ENCODE measurements around the gene ZCCHC12.

Gene ZCCHC12

DNA sequence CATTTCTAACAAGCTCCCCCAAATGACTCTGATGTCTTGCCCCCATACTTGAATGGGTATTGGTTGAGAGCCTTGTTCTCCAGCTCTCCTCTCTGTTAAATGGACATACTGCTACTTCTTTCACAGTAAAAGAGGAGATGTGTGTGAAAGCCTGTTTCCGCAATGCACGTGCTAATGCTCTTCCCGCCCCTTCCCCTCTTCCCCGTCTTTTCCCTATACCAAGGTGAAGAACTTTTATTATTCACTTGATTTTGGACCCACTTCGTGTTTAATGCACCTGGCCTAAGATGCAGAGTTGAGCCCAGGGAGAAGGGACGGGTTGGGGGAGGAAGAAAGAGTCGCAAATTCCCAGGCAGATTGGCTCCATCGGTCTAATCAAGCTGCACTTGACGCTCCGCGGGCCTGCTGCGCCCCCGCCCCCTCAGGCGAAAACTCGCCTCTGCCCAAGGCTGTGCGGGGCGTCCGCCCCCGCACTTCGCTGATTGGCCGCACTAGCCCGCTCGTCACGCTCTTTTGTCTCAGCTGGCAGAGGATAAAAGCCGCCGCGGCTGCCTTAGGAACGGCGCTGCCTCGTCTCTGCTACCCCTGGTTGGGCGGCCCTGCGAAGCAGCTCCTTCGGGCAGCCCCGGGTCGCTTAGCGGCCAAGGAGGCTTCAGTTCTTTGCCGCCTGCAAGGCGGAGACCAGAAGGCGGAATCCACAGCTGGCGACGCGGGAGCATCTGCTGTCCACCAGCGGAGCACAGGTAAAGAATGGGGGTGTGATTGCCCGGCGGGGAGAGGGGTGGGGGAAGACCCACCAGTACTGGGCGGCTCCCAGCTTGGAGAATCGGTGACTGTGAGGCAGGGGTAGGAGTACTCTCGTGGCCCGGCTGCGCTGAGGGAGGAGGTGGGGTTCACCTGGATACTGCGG lies at the start of gene ZCCHC12:
Gene ZCCHC12 (plus strand): TSS at position 562 of the 910 bp plus-strand sequence. CDS start 1,421 bp downstream, outside the sequence.
- TF ChIP-seq, protein P1, sequence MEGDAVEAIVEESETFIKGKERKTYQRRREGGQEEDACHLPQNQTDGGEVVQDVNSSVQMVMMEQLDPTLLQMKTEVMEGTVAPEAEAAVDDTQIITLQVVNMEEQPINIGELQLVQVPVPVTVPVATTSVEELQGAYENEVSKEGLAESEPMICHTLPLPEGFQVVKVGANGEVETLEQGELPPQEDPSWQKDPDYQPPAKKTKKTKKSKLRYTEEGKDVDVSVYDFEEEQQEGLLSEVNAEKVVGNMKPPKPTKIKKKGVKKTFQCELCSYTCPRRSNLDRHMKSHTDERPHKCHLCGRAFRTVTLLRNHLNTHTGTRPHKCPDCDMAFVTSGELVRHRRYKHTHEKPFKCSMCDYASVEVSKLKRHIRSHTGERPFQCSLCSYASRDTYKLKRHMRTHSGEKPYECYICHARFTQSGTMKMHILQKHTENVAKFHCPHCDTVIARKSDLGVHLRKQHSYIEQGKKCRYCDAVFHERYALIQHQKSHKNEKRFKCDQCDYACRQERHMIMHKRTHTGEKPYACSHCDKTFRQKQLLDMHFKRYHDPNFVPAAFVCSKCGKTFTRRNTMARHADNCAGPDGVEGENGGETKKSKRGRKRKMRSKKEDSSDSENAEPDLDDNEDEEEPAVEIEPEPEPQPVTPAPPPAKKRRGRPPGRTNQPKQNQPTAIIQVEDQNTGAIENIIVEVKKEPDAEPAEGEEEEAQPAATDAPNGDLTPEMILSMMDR (conservative IDR thresholded peaks at IDR 0.05; ENCODE audit: low read depth, low read length): no peak
- no peak for DNase-seq (ENCODE audit: low read depth)
- H3K4me3 ChIP-seq (ENCODE audit: low read length): peak within 1 kb of the TSS; percentile 28

DNA sequence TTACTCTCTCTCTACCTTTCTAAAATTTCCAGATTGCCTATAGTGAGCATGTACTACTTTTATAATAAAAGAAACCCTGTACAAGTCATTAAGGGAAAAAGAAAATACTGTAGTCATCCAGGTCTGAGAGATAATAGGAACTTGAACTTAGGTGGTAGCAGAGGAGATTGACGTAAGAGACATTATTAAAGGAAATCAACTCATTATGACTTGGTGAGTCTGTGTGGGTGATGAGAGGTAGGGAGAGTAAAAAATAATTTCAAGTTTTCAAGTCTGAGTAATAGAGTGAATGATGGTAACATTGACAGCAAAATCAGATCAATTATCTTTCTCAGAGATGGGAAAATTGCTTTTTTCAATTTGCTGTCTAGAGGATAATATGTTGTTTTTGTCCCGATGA lies 44.0 kb upstream of the ZCCHC12 start:
- TF ChIP-seq, protein P1 (conservative IDR thresholded peaks at IDR 0.05; ENCODE audit: low read depth, low read length): no peak
- DNase-seq (ENCODE audit: low read depth): no peak
- H3K4me3 ChIP-seq (ENCODE audit: low read length): no peak overlapping the region

DNA sequence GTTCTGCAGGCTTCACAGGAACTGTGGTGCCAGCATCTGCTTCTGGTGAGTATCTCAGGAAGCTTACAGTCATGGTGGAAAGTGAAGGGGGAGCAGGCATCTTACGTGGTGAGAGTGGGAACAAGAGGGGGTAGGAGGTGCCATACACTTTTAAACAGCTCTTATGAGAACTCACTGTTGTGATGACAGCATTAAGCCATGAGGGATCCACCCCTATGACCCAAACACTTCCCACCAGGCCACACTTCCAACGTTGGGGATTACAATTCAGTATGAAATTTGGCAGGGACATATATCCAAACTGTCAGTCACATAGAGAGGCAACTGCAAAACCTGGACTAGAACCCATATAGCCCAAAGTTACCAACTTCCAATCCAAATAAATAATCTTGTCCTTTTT lies 43.1 kb upstream of the ZCCHC12 start:
- no peak for DNase-seq (ENCODE audit: low read depth)
- TF ChIP-seq, protein P1 (conservative IDR thresholded peaks at IDR 0.05; ENCODE audit: low read depth, low read length): no peak
- no peak overlapping the region for H3K4me3 ChIP-seq (ENCODE audit: low read length)

DNA sequence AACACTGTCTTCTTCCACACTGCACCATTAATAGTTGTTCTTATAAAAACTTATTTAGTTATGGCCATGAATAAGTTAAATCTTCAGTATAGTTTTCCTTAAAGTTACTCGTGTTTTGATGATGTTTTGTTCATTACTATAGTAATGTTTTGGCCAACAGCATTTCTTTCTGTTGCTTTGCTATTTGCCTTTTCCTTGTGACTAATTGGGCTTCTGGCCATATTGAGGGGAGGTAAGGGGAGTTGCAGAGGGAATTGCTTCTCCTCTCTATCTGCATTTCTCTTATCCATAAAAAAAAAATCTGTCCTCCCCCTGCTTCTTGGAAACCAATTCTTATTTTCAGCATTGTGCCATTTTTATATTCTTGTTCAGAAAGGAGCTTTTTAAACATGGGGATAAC lies 42.7 kb upstream of the ZCCHC12 start:
- H3K4me3 ChIP-seq (ENCODE audit: low read length): no peak overlapping the region
- TF ChIP-seq, protein P1 (conservative IDR thresholded peaks at IDR 0.05; ENCODE audit: low read depth, low read length): no peak
- no peak for DNase-seq (ENCODE audit: low read depth)

DNA sequence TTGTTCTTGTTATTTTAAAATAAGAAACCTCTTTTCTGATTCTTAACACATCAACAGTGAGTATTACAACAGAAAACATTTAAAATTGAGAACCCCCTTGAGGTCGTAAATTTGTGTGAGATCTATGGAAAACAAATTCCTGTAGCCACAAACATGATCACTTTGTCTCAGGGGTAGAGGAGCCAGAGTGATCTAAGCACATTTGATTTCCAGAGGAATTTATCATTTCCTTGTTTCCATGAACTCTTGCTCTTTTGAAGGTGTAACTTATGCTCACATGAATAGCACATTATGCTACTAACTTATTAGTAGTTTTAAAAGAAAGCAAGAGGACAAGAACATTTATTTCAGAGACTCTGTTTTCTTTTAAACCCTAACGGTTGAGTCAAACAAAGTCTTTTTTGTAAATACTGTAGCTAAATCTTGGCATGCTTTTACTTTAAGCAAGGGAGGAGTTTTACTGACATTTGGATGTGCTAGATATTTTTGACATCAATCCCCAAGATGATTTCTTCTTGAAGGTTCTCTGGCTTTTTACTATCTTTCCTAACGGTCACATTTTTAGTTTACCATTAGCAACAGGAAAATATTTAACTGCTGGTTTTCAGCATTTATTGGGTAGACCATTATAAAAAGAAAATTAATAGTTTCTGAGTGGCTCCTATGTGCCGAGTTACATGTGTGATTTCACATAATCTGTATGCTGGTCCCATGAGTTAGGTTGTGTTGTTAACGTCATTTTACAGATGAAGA lies 27.9 kb upstream of the ZCCHC12 start:
- no peak for DNase-seq (ENCODE audit: low read depth)
- TF ChIP-seq, protein P1 (conservative IDR thresholded peaks at IDR 0.05; ENCODE audit: low read depth, low read length): no peak
- no peak overlapping the region for H3K4me3 ChIP-seq (ENCODE audit: low read length)

DNA sequence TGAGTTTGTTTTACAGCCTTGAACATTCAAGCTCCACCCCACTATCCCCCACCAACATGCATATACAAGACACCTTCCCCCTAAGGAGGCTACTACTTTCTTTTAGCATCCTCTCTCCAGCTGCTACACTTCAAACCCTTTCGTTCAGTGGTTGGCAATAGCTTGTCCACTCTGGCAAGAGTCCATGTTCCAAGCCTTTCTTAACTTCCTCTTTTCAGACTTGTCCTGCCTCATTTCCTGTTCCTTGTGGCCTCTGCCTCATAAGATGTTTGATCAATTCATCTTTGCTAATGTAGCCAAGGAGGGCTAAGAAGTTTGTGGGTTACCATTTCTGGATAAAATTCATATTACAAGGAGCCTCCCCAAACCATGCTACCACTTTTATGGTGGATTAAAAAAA lies 20.8 kb upstream of the ZCCHC12 start:
- TF ChIP-seq, protein P1 (conservative IDR thresholded peaks at IDR 0.05; ENCODE audit: low read depth, low read length): no peak
- no peak overlapping the region for H3K4me3 ChIP-seq (ENCODE audit: low read length)
- no peak for DNase-seq (ENCODE audit: low read depth)
